DND-41 (cell line): Measurements from ENCODE around the gene LAGE3.

Experiments
- CTCF ChIP-seq: IDR thresholded peaks from 2 replicates; pipeline ENCODE4 v1.5.1; 2012; ENCODE audit warnings: borderline replicate concordance, low read length, moderate library complexity, mild to moderate bottlenecking; ENCODE audit not compliant: poor library complexity, severe bottlenecking; ENCODE audit errors: extremely low read depth
- EZH2 ChIP-seq: IDR thresholded peaks from 3 replicates; pipeline ENCODE4 v1.6.1; 2012; ENCODE audit warnings: borderline replicate concordance, low read depth, mild to moderate bottlenecking, moderate library complexity, low read length, inconsistent platforms; ENCODE audit not compliant: severe bottlenecking

GRCh38 chrX:154494715-154495114 is 15.6 kb upstream of the LAGE3 start:
- TF ChIP-seq CTCF (no peak), EZH2 (no peak)
